ENCODE results near the gene SAMD1.
A peak's percentile ranks its signal among the peaks of the same experiment; 100 is the strongest.

The SAMD1 gene

DNA sequence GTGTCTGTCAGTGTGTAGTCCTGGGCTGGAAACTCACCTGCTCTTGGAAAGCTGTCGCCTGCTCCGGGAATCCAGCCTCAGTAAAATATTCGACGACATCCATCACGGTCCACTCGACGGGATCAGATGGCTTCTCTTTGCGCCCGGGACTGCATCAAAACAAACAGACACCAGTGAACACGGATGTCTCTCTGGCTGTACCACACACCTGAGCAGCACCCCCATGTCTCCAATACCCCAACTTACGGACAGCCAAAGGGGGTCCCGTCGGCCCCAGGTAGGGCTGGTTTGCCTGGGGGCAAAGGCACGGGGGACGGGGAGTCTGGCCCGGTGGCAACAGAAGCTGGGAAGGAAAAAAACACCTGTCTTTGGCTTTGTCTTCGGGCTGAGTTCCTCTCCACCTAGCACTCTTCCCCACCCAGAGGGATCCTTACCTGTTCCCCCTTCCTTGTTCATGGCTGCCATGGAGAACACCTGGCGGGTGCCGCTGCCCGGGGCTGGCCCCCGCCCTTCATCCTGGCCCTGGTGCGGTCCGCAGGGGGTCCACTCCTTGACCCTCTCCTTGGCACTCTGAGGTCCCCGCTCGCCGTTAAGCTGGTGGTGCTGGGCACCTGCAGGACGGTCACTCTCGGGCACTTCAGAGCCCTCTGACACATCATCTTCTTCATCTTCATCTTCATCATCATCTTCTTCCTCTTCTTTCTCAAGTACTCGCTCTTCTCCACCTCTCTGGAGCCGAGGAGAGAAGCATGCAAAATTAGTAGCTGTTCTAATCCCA lies 1.7 kb downstream of the SAMD1 start:
- no peak for FAIRE-seq

DNA sequence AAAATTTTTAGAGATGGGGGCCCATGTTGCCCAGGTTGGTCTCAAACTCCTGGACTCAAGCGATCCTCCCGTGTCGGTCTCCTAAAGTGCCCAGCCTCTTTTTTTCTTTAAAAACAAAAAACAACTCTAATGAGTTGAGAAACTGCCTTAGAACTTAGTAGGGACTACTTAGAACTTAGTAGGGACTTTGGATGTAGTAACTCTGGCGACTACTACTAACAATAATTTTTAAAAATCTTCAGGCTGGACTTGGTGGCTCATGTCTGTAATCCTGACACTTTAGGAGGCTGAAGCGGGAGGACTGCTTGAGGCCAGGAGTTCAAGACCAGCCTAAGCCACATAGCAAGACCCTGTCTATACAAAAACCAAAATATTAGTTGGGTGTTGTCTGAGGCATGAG lies 4.5 kb downstream of the SAMD1 start:
- FAIRE-seq, result no peak

DNA sequence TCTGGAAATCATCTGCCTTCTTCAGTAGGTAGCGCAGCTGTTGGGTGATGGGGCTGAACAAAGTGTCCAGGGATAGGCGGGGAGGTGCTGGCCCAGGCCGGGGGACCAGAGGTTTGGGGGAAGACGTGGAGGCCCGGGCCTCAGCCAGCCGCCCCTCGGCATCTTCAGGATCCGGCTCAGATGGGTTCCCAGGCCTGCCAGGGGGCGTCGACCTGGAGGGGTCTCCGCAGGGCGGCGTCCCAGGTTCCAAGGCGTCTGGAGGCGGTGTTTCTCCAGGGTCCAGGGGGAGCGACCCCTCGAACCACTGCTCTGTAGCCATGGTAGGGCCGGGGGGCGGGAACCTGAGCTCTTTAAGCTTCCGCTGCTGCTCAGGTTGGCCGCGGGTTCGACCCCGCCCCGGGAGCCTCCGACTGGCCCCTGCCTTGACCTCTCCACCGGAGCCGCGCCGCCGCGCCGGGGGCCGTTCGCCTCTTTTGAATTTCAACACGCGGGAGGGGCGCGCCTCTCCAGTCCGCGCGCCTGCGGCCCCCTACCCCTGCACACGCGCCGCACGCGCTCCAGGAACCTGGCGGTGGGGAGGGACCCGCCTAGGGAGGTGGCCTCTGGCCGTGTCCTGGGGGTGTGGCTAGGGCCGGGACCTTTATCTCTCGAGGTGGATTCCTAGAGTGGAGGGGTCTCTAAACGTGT lies 5.1 kb downstream of the SAMD1 start, which contains the start of gene C19orf67:
TSS of gene C19orf67 (minus strand) at position 475 of the 687 bp plus-strand sequence. CDS start at position 319, 156 bp downstream.
- no peak for FAIRE-seq

DNA sequence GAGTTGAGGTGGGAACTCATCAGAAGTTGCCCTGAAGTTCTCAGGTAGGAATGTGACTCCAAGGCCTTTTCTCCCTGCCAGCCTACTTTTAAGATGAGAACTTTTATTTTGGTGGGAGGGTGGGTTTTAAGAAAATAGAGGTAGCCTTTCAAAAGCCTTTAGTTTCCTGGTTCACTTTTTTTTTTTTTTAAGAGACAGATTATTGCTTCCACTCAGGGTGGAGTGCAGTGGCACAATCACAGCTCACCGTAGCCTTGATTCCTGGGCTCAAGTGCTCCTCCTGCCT lies 7.9 kb downstream of the SAMD1 start:
- FAIRE-seq, result no peak

DNA sequence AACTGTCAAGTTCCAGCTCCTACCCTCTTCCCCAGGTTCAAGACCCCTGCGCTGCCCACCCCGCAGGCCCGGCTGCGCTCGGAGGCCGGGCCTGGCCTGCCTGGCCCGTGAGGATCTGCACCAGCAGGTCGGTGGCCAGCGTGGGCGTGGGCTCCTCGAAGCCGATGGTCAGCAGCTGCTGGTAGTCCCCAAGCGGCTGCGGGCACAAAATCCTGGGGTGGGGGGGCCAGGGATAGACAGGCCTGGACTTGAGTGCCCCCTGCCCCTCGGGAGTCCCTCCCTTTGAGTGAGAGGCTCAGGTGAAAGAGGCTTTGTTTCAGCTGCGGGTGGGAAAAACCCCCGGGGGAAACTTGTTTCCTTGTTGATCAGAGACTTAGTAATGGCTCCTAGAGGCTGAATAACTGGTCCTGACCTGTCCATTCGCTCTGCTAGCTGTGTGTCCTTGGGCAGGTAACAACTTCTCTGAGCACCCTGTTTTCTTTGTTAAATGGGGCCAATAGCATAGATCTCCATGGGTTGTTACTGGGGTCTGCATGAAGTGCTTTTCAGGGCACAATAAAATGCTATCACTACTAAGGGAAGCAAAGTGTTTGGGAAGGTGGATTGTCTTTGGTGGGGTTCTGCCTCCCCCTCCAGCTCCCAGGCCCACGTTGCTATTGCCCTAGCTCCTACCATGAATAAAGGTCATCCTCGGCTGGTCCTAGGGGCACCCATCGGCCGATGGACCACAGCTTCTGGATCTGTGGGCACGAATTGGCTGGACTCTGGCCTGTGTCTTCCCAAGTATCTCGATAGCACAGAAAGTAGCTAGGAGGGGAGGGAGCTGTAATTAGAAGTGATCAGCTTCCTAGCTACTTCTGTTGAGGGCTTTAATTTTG lies 8.5 kb downstream of the SAMD1 start:
- FAIRE-seq, result no peak

DNA sequence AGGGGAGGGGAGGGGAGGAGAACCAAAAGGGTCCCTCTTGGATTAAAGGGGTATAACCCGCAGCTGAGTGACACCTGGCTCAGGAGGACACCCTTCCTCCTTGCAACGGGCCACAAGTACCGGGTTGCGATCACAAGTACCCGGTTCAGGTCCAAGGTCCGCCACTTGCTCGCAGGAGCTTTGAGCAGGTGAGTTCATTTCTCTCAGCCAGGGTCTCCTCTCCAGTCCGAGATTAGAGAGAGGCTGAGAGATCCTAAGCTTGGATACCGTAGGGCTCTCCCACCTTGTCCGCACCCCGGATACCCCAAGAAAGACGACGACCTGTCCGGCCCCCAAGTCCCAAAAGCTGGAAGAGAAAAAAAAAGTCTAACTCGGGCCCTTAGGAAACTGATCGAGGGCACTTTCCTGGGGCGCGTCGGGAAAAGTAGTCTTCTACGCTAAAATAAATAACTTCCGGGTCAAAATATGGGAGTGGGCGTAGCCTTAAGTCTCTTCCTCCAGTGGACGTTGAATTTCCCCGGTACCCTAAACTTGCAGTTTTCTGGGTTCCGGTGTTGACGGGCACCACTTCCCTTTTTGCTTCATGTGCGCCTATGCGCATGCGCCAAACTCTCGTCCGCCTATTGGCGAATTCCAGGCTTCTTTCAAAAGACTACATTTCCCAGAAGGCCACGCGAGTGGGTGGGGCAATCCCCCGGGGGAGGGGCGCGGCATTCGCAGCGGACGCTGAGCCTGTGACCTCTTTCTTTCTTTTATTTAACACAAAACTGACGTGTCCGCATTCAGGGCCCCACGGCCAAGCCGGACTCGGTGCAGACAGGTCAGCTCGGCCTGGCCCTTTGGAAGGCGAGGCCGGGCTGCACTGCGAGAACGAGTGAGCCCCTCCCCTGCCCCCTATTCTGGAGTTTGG lies 9.4 kb downstream of the SAMD1 start:
- peak; percentile 99 for FAIRE-seq

DNA sequence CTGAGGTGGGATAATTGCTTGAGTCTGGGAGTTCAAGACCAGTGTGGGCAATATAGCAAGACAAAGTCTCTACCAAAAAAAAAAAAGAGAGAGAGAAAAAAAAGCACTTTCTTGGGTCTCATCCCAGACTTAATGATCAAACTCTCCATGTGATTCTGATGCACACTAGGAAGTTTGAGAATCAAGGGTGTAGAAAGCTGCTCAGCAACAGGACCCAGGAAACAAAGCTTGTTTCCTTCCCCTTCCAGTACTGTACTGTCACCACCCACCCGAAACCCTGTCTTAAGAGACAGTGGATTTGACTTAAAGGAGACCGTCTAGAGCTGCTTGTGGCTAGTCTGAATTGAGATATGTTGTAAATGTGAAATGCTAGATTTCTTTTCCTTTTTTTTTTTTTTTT lies 12.1 kb downstream of the SAMD1 start:
- no peak for FAIRE-seq

DNA sequence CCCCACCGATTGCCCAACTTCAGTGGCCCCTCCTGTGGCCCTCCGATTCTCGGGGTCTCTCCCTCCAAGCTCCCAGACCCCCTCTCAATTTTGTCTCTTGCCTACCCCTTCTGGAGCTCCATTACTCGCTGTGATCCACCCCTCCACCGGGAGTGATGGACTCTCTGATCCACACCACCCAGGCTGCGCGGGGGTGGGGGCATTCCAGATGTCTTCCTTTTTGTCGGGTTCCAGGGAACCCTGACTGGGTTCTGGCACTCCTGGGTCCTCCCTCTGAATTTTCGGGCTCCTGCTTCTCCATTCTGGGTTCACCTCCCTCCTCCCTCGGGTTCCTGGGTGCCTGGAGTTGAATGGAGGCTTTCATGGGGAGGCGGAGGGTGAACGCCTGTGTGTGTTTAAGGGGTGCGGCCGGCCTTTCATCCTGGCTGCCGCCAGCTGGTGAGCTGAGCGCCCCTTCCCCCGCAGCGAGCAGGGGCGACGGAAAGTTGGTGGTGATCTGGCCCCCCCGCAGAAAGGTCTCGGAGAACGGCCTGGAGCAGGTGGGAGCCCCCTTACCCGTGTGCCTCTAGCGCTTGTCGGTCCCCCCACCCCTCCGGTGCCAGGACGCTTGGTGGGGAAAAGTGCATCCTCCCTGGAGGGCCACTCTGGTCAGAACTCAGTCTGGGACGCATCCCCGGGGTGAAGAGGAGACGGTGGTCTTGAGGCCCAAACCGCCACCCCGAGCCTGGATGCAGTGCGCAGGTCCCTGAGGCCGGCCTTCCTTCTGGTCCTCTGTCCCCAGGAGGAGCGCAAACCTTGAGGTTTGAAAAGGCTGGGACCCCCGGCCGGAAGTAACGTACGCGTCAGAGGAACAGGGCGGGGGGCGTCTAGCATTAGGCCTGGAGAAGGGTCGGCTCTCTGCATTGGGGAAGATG lies 16.4 kb downstream of the SAMD1 start:
- no peak for FAIRE-seq

DNA sequence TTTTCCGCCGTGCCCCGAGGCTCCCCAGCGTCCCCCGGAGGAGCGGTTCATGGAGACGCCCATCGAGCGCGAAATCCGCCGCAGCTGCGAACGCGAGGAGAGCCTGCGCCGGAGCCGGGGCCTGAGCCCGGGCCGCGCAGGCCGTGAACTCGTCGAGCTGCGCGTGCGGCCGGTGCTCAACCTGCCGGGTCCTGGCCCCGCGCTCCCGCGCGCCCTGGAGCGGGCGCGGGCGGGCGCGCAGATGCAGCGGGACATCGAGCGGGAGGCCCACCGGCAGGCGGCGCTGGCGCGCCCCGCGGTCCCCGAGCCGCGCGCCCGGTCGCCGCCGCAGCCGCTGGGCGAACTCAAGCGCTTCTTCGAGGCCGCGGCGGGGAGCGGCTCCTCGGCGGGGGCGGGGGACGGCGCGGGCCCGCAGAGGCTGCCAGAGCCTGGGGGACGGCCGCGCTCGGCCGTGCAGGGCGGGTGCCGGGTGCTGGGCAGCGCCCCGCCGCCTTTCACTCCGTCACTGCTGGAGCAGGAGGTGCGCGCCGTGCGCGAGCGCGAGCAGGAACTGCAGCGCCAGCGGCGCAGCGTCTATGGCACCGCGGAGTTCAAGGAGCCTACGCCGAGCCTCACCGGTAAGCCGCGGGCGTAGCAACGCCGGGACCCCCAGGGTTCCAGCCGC lies 17.2 kb downstream of the SAMD1 start:
- no peak for FAIRE-seq

DNA sequence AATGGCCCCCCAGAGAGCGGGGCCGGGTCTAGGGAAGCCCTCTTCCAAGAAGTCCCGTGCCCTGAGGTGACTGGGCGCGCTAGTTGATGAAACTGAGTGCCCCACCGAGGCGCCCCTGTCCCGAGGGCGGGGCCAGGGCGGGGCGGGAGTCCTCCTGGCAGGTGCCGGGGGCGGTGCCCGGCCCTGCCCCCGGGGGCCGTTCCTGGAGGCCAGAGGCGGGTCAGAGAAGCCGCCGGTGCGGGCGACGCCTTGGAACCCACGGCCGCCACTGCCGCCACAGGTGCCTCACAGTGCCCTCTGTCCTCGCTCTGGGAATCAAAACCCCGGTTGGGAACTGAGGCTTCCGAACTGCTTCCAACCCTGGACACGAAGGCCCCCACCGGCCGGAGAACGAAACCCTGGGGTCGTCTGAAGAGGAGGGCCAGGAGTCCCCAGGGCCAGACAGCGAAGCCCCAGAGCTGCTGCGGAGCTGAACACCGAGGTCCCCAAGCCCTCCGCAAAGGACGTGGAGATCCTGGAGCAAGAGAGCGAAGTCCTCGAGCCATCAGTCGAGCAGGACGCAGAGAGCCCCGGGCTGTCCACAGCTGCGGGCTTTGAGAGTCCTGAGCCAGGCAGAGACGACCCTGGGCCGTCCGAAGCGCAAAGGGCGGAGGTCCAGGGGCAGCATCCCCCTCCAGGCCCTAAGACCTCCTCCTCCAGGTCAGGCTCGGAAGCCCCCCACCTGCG lies 17.9 kb downstream of the SAMD1 start, which contains the start of gene MISP3:
TSS of gene MISP3 (plus strand) at position 252 of the 726 bp plus-strand sequence. CDS start 524 bp downstream, outside the sequence.
- FAIRE-seq, result no peak

DNA sequence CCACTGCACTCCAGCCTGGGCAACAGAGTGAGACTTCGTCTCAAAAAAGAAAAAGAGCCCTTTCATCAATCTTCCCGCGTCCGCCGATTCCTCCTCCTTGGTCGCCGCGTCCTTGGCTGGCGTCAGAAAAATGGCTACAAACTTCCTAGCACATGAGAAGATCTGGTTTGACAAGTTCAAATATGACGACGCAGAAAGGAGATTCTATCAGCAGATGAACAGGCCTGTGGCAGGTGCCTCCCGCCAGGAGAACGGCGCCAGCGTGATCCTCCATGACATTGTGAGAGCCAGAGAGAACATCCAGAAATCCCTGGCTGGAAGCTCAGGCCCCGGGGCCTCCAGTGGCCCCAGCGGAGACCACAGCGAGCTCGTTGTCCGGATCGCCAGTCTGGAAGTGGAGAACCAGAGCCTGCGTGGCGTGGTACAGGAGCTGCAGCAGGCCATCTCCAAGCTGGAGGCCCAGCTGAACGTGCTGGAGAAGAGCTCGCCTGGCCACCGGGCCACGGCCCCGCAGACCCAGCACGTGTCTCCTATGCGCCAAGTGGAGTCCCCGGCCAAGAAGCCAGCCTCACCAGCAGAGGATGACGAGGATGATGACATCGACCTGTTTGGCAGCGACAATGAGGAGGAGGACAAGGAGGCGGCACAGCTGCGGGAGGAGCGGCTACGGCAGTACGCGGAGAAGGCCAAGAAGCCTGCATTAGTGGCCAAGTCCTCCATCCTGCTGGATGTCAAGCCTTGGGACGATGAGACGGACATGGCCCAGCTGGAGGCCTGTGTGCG lies 20.1 kb downstream of the SAMD1 start:
- FAIRE-seq, result no peak

DNA sequence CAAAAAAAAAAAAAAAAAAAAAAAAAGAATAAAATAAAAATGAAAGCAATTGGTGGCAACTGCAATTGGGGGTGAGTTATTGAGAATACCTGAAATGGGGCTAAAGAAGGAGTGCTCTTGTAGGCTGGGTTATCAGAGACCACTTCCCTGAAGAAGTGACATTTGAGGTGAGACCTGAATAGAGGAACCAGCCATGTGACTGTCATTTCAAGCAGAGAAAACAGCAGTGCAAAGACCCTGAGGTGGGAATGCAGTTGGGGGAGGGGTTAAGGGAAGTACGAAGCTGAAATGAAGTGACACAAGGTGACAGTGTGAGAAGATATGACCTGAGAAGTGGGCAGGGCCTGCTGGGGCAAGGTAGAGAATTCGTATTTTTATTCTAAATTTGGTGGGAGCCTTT lies 24.4 kb downstream of the SAMD1 start:
- no peak for FAIRE-seq

DNA sequence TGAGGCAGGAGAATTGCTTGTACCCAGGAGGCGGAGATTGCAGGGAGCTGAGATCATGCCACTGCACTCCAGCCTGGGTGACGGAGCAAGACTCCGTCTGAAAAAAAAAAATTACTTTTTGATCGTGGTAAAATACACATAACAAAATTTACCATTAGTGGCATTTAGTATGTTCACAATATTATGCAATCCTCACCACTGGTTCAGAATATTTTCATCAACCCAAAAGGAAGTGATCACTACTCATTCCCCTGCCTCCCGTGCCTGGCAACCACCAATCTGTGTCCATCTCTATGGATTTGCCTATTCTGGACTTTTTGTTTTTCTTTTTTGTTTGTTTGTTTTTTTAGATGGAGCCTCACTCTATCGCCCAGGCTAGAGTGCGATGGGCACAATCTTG lies 27.4 kb downstream of the SAMD1 start:
- no peak for FAIRE-seq

DNA sequence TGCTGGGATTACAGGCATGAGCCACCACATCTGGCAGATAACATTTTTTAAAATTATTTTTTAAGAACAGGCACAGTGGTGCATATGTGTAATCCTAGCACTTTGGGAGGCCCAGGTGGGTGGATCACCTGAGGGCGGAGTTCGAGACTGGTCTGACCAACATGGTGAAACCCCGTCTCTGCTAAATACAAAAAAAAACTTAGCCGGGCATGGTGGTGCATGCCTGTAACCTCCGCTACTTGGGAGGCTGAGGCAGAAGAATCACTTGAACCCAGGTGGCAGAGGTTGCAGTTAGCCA lies 28.0 kb downstream of the SAMD1 start:
- no peak for FAIRE-seq

DNA sequence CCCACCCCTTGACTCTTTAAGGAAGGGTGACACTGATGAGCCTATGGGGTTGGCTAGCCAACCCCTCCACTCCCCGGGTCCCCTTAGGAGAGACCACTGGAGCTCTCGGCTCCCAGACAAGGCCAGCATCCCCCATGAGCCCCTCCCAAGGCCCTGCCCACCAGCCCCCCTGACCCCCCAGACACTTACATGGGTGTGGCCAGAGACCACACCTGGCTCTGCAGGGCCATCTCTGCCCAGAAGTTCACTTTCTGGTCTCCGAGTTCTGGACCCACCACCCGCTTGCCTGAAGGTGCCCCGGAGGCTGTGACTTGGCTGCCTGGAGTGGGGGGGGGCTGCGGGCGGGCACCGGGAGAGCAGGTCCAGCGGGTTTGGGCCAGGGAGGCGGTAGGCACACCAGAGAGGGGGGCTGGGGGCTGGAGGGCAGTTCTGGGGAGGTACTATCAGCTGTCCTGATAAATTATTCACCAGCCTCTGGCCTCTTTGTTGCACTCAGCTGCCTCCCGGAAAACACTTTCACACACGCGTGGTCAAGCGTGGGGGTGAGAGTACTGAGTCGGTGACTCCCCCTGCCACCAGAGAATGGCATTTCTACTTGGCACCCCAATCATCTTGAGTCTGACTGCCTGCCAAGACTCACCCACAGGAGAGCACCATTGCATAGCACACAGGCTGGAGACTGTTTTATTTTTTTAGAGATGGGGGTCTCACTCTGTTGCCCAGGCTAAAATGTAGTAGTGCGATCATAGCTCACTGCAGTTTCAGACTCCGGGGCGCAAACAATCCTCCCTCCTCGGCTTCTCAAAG lies 28.6 kb downstream of the SAMD1 start, which contains the start of gene PALM3:
TSS of gene PALM3 (minus strand) at position 326 of the 807 bp plus-strand sequence. CDS start at position 230, 96 bp downstream.
- no peak for FAIRE-seq

DNA sequence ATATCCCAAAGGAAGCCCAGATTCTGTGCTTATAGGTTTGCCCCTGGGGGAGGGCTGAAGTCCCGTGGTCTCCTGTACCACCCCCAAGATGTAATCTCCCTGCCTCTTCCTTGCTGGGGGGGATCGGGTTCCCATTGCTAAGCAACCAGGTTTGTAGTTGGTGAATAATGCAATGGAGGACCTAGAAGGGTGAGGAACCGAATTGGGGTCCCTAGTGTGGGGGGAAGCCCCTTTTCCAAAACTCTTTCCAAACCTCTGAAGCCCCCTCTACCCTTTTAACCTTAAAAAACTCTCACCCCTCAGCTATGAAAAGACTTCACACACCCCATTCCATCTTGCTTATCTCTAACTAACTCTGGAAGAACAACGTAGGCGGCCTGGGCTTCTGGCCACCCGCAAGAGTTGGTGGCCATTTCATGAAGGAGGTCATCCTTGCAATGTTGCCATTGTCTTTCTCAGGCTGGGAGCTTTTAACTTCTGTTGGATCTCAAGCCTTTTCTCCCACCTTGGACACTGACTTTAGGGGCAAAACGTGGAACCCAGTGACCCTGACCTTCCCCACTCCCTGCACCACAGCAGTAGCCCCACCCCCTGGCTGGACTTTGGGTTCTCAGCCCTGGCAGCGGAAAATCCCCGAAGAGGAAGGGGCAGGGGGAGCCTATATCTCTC lies 29.3 kb downstream of the SAMD1 start:
- no peak for FAIRE-seq

DNA sequence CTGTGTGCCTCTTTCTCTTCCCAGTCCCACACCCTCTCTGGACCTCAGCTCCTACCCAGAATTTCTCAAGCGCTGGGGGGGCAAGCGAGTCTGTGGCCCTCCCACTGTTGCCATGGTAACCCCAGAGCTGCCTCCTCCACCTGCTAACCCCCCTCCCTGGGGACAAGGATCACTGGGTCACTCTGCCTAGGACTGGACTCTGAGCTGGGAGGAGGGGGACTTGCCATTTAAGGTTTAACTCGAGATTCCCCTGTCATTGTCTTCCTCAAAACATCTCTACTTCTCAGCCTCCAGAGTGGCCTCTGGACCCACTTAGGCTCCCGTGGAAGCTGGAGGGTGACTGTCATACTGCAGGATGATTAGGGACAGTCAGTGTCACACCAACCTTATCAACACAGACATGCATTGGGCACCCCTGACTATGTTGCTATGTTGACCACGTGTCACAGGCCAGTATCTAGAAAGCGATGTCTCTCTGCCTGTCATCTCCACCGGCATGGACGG lies 30.8 kb downstream of the SAMD1 start:
- FAIRE-seq, result no peak

DNA sequence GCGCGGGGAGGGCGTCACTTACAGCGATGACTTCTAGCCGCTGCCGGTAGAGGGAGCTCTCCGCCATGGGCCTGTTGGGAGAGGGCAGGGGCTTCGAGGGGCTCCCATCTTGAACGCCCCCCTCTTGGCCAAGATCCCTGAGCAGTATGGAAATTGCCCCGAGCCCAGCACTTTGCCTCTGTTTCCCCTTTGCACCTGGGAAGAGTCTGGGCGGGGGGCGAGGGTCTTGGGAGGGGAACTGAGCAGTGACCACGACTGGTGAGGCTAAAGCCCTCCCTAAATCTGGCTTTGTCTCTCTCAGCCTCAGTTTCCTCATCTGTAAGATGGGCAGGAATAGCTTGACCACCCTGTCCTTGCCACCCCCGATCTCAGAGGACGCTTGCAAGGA lies 31.5 kb downstream of the SAMD1 start:
- FAIRE-seq, result no peak
